GM23248 (cell line): Measurements from ENCODE around the gene GDF3. TPM values are rescaled to one million over a fixed set of nuclear protein-coding genes. Genes with fewer than 3 reads are reported as not detected.
"Not testable (repeated sequence)": the region's sequence is repeated elsewhere in the genome, so short reads cannot be mapped to it uniquely, and the experiment has no call there.

Experiments
- DNase-seq: peaks from one replicate; pipeline ENCODE4 v3.0.0-alpha.2; 2015
- H2AFZ ChIP-seq: fragments of 200-600 bp; sonication (generic); 2 replicates; pipeline ENCODE4 v1.6.1; 2016; ENCODE audit warnings: antibody characterized with exemption
- H3F3A ChIP-seq: fragments of 200-600 bp; sonication (generic); 2 replicates; pipeline ENCODE4 v1.6.1; 2016; ENCODE audit warnings: mild to moderate bottlenecking, antibody characterized with exemption, mixed run types; ENCODE audit not compliant: insufficient read depth
- H3K27ac ChIP-seq: fragments of 200-600 bp; sonication (generic); 2 replicates; pipeline ENCODE4 v1.5.1; 2016; ENCODE audit warnings: mild to moderate bottlenecking
- H3K27me3 ChIP-seq: fragments of 200-600 bp; sonication (generic); replicated peaks from 2 replicates; pipeline ENCODE4 v1.6.1; 2016; ENCODE audit warnings: mild to moderate bottlenecking; ENCODE audit not compliant: insufficient read depth
- H3K36me3 ChIP-seq: fragments of 200-600 bp; sonication (generic); 2 replicates; pipeline ENCODE4 v1.6.1; 2016; ENCODE audit warnings: low read depth, mild to moderate bottlenecking
- H3K4me1 ChIP-seq: fragments of 200-600 bp; sonication (generic); 2 replicates; pipeline ENCODE4 v1.6.1; 2016; ENCODE audit warnings: mild to moderate bottlenecking; ENCODE audit not compliant: insufficient read depth
- H3K4me2 ChIP-seq: fragments of 200-600 bp; sonication (generic); one replicate; pipeline ENCODE4 v1.6.1; 2016; ENCODE audit warnings: mild to moderate bottlenecking; ENCODE audit not compliant: unreplicated experiment
- H3K4me3 ChIP-seq: fragments of 200-600 bp; sonication (generic); 2 replicates; pipeline ENCODE4 v1.5.1; 2016; ENCODE audit warnings: mild to moderate bottlenecking
- H3K79me2 ChIP-seq: fragments of 200-600 bp; sonication (generic); 2 replicates; pipeline ENCODE4 v1.6.1; 2016; ENCODE audit warnings: mild to moderate bottlenecking; ENCODE audit not compliant: insufficient read depth
- H3K9ac ChIP-seq: fragments of 200-600 bp; sonication (generic); 2 replicates; pipeline ENCODE4 v1.6.1; 2016; ENCODE audit warnings: mild to moderate bottlenecking
- H3K9me2 ChIP-seq: fragments of 200-600 bp; sonication (generic); 2 replicates; pipeline ENCODE4 v1.6.1; 2016; ENCODE audit warnings: mixed run types, mild to moderate bottlenecking, moderate library complexity; ENCODE audit not compliant: insufficient read depth
- H3K9me3 ChIP-seq: fragments of 200-600 bp; sonication (generic); one replicate; pipeline ENCODE4 v1.6.1; 2017; ENCODE audit warnings: low read depth
- H4K20me1 ChIP-seq: fragments of 200-600 bp; sonication (generic); 2 replicates; pipeline ENCODE4 v1.6.0; 2016; ENCODE audit not compliant: insufficient read depth
- EZH2 ChIP-seq: fragments of 200-600 bp; sonication (generic); IDR thresholded peaks from 2 replicates; pipeline ENCODE4 v1.6.1; 2018; ENCODE audit warnings: antibody characterized with exemption, mild to moderate bottlenecking; ENCODE audit not compliant: insufficient read depth, poor library complexity, severe bottlenecking
- EZH2phosphoT487 ChIP-seq: fragments of 200-600 bp; sonication (generic); IDR thresholded peaks from 2 replicates; pipeline ENCODE4 v1.6.1; 2018; ENCODE audit warnings: antibody characterized with exemption, moderate library complexity, mild to moderate bottlenecking, low read depth; ENCODE audit not compliant: insufficient read depth
- WGBS, 2 experiments: methylation state at CpG; one replicate each; pipeline ENCODE4 v1.1.6; 2015 to 2017; ENCODE audit warnings: low lambda C conversion rate in 2 of 2, low coverage in 1 of 2; ENCODE audit errors: missing lambda C conversion rate in 2 of 2; 5-methylcytosine and 5-hydroxymethylcytosine counted together
- in situ Hi-C: fragments of 300-500 bp; cut with MboI; formaldehyde crosslinking; loops from 2 replicates; pipeline ENCODE4 v1.15.0; 2020
- polyA plus RNA-seq: library from polyadenylated mRNA; unstranded; fragments of >200 nt; fragmentation: Nextera tagmentation; extraction: Ambion mirVana; gene quantifications from 2 replicates; pipeline ENCODE4 v1.2.1, GENCODE V29; 2016
- total RNA-seq: library from RNA; depleted of rRNA; stranded (reverse); fragments of >200 nt; shearing (Covaris generic); gene quantifications from 2 replicates; pipeline ENCODE4 v1.2.3, GENCODE V29; 2014

Gene GDF3
- total and polyA plus RNA-seq, 2 experiments from 2014 or later: not detected

DNA sequence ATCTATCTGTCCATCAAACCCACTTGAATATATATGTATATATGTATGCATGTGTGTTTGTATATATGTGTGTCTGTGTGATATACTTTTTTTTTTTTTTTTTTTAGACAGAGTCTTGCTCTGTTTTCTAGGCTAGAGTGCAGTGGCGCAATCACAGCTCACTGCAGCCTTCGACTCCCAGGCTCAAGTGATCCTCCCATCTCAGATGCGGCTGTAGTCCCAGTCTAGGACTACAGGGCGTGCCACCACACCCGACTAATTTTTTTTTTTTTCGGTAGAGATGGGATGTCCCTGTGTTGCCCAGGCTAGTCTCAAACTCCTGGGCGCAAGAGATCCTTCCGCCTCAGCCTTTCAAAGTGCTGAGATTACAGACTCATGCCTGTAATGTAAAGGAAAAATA lies 16.8 kb downstream of the GDF3 start:
- H3K9me3 ChIP-seq: no peaks in the 10 kb centered on the region
- no peak overlapping the region for H3K27ac ChIP-seq
- in situ Hi-C loops: no loop called here
- no peaks in the 10 kb centered on the region for H3F3A ChIP-seq
- no peaks in the 10 kb centered on the region for H3K36me3 ChIP-seq
- no peaks in the 10 kb centered on the region for H3K4me1 ChIP-seq
- WGBS, 2 experiments: 68 to 73% methylated on average over 8 of the region's 8 CpGs
- H3K4me3 ChIP-seq: no peak overlapping the region
- H2AFZ ChIP-seq: no peak overlapping the region
- H3K27me3 ChIP-seq: peaks cover 5% of the 10 kb centered on the region
- TF ChIP-seq EZH2: no peak
- no peak for DNase-seq
- no peaks in the 10 kb centered on the region for H4K20me1 ChIP-seq
- no peaks in the 10 kb centered on the region for H3K9me2 ChIP-seq
- H3K4me2 ChIP-seq: no peak overlapping the region
- H3K79me2 ChIP-seq: no peaks in the 10 kb centered on the region
- no peak overlapping the region for H3K9ac ChIP-seq

DNA sequence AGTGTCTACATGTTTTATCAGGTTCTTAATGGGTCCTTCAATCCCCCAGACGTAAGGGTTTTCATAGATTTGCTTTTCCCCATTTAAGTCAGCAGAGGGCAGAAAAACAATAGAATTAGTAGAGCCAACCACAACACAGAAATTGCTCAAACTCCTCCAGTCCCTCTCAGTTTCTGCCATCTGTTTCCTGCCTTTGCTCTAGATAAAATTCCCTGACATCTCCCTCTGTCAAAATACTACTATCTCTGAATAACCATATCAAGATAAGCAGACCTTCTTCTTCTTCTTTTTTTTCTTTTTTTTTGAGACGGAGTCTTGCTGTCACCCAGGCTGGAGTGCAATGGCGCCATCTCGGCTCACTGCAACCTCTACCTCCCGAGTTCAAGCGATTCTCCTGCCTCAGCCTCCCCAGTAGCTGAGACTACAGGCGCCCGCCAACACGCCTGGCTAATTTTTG lies 18.1 kb downstream of the GDF3 start:
- in situ Hi-C loops, H3K9me3 ChIP-seq, H3K9me2 ChIP-seq, H3K4me2 ChIP-seq, H3K27me3 ChIP-seq, H3F3A ChIP-seq, H4K20me1 ChIP-seq, H3K79me2 ChIP-seq, H3K27ac ChIP-seq, H3K36me3 ChIP-seq, H3K9ac ChIP-seq, H3K4me1 ChIP-seq, H3K4me3 ChIP-seq: not testable (repeated sequence)
- DNase-seq: peak; percentile 74
- 34 to 37% methylated on average over 9 of the region's 9 CpGs for WGBS, 2 experiments
- H2AFZ ChIP-seq: peak overlapping the region; percentile 61; the same call in 1 of the 2 replicates

DNA sequence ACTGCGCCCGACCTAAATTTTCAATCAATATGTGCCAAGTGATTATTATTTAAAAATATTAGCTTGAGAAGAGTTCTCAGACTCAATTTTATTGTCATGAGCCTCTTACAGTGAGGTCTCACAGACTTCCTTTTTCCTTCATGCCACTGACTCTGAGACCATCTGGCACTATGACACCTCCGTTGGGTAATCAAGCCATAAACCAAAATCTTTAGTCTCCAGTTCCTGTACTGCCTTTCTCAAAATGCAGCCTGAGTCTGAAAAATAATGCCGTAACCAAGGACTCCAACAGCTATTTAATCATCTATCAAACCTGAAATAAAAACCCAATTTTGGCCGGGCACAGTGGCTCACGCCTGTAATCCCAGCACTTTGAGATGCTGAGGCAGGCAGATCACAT lies 20.1 kb downstream of the GDF3 start:
- in situ Hi-C loops, H3K27me3 ChIP-seq, H3K36me3 ChIP-seq, H3K9me2 ChIP-seq, H2AFZ ChIP-seq, H3K9me3 ChIP-seq, H3K79me2 ChIP-seq, H3K4me3 ChIP-seq, H4K20me1 ChIP-seq, H3K9ac ChIP-seq, H3K4me1 ChIP-seq, H3K4me2 ChIP-seq, H3F3A ChIP-seq, H3K27ac ChIP-seq, DNase-seq: not testable (repeated sequence)
- WGBS, 2 experiments: 46 to 48% methylated on average over 6 of the region's 6 CpGs

DNA sequence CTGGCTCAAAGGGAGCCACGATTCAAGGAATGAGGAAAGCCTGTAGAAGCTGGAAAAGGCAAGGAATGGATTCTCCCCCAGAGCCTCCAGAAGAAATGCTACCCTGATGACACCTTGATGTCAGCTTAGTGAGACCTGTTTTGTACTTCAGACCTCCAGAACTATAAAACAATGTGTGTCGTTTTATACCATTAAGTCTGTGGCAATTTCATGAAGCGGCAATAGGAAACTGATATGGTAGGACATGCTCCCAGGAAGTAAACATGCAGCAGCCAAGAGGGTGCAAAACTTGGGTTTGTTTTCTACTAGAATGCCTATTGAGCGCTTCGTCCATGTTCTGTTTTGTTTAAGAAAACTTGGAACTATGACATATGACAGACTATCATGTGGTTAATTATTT lies 27.4 kb downstream of the GDF3 start:
- in situ Hi-C loops: no loop called here
- no peak overlapping the region for H3K27ac ChIP-seq

DNA sequence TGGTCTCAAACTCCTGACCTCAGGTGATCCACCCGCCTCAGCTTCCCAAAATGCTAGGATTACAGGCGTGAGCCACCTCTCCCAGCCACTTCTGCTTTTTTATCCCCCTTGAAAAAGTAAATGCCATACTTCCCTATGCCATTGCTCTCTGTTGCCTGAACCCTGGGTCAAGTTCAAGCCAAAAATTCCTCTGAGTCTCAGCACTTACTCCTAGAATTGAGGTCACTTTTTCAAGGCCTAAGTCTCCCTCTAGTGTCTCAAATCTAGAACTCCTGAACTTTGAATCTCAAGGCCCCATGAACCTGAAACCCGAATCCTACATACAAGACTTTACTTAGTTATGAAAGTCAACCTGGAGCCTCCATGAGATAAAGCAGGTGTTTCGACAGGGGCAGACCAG lies 28.4 kb downstream of the GDF3 start:
- no peaks in the 10 kb centered on the region for H3K9me3 ChIP-seq
- no peaks in the 10 kb centered on the region for H3K4me1 ChIP-seq
- H3K4me2 ChIP-seq: no peak overlapping the region
- H3K79me2 ChIP-seq: no peaks in the 10 kb centered on the region
- H4K20me1 ChIP-seq: no peaks in the 10 kb centered on the region
- H3K4me3 ChIP-seq: no peak overlapping the region
- no peak overlapping the region for H3K27ac ChIP-seq
- H3F3A ChIP-seq: no peaks in the 10 kb centered on the region
- peak; percentile 47 for DNase-seq
- no peaks in the 10 kb centered on the region for H3K27me3 ChIP-seq
- H2AFZ ChIP-seq: no peak overlapping the region
- WGBS, 2 experiments: 31 to 44% methylated on average over 4 of the region's 4 CpGs
- no peak overlapping the region for H3K9ac ChIP-seq
- H3K9me2 ChIP-seq: no peaks in the 10 kb centered on the region
- no peak for TF ChIP-seq EZH2
- no peak for TF ChIP-seq EZH2phosphoT487
- in situ Hi-C loops: no loop called here
- H3K36me3 ChIP-seq: no peaks in the 10 kb centered on the region

More for the DNA sequence above, 27.4 kb downstream of the GDF3 start:
- H4K20me1 ChIP-seq: no peaks in the 10 kb centered on the region
- 33 to 42% methylated on average over 5 of the region's 5 CpGs for WGBS, 2 experiments
- H3K4me2 ChIP-seq: no peak overlapping the region
- H2AFZ ChIP-seq: no peak overlapping the region
- no peaks in the 10 kb centered on the region for H3K9me2 ChIP-seq
- no peaks in the 10 kb centered on the region for H3K36me3 ChIP-seq
- TF ChIP-seq EZH2phosphoT487 (no peak), EZH2 (no peak)
- H3K79me2 ChIP-seq: no peaks in the 10 kb centered on the region
- no peaks in the 10 kb centered on the region for H3K27me3 ChIP-seq
- no peak overlapping the region for H3K9ac ChIP-seq
- H3K4me1 ChIP-seq: no peaks in the 10 kb centered on the region
- H3F3A ChIP-seq: no peaks in the 10 kb centered on the region
- H3K4me3 ChIP-seq: no peak overlapping the region
- DNase-seq: no peak
- no peaks in the 10 kb centered on the region for H3K9me3 ChIP-seq
